ENCODE data around the gene LHX1.
A peak's percentile ranks its signal among the peaks of the same experiment; 100 is the strongest.

The LHX1 gene

GRCh38 chr17:36945959-36946725 lies 8.9 kb downstream of the LHX1 start:
- H3K4me3 ChIP-seq (ENCODE audit: low read length, poor library complexity, severe bottlenecking) = no peak overlapping the region
- peaks cover 19% of the 10 kb centered on the region for H4K20me1 ChIP-seq (ENCODE audit: insufficient read depth, low read length, poor library complexity, severe bottlenecking)
- no peak overlapping the region for H3K9ac ChIP-seq (ENCODE audit: low read depth, low read length, poor library complexity, severe bottlenecking)
- H3K4me2 ChIP-seq (ENCODE audit: low read depth, low read length, poor library complexity, severe bottlenecking) = no peak overlapping the region
- peaks cover 34% of the 10 kb centered on the region for H3K4me1 ChIP-seq (ENCODE audit: insufficient read depth, low read length, poor library complexity, severe bottlenecking)
- H3K27me3 ChIP-seq (ENCODE audit: insufficient read depth, low read length, poor library complexity, severe bottlenecking) = no peaks in the 10 kb centered on the region
- H3K9me3 ChIP-seq (ENCODE audit: insufficient read depth, low read depth, low read length) = no peaks in the 10 kb centered on the region
- H3K9me2 ChIP-seq (replicated peaks; ENCODE audit: low read depth, low read length) = no peaks in the 10 kb centered on the region
- TF ChIP-seq EZH2phosphoT487 (IDR thresholded peaks at IDR 0.05; ENCODE audit: borderline replicate concordance) = no peak
- no peak for TF ChIP-seq CTCF (conservative IDR thresholded peaks at IDR 0.05; ENCODE audit: low read length)
- H3K36me3 ChIP-seq (ENCODE audit: insufficient read depth, low read length) = no peaks in the 10 kb centered on the region
- no peak overlapping the region for H2AFZ ChIP-seq (ENCODE audit: low read length)
- peaks cover 22% of the 10 kb centered on the region for H3K79me2 ChIP-seq (ENCODE audit: insufficient read depth, low read length)
- H3F3A ChIP-seq (ENCODE audit: low read depth) = no peaks in the 10 kb centered on the region

GRCh38 chr17:36946726-36947091 lies 9.4 kb downstream of the LHX1 start:
- Histone ChIP-seq H2AFZ (ENCODE audit: low read length) (no peak overlapping the region; the same call in 1 of the 2 replicates), H3K4me2 (ENCODE audit: low read depth, low read length, poor library complexity, severe bottlenecking) (no peak overlapping the region), H3K4me3 (ENCODE audit: low read length, poor library complexity, severe bottlenecking) (no peak overlapping the region), H3K9me3 (ENCODE audit: insufficient read depth, low read depth, low read length) (no peaks in the 10 kb centered on the region), H3F3A (ENCODE audit: low read depth) (no peaks in the 10 kb centered on the region), H3K27me3 (ENCODE audit: insufficient read depth, low read length, poor library complexity, severe bottlenecking) (no peaks in the 10 kb centered on the region), H3K79me2 (ENCODE audit: insufficient read depth, low read length) (peaks cover 28% of the 10 kb centered on the region), H3K9ac (ENCODE audit: low read depth, low read length, poor library complexity, severe bottlenecking) (no peak overlapping the region), H3K4me1 (ENCODE audit: insufficient read depth, low read length, poor library complexity, severe bottlenecking) (peaks cover 40% of the 10 kb centered on the region), H3K36me3 (ENCODE audit: insufficient read depth, low read length) (no peaks in the 10 kb centered on the region), H3K9me2 (replicated peaks; ENCODE audit: low read depth, low read length) (no peaks in the 10 kb centered on the region), H4K20me1 (ENCODE audit: insufficient read depth, low read length, poor library complexity, severe bottlenecking) (peaks cover 25% of the 10 kb centered on the region)
- no peak for TF ChIP-seq CTCF (conservative IDR thresholded peaks at IDR 0.05; ENCODE audit: low read length)
- TF ChIP-seq EZH2phosphoT487 (IDR thresholded peaks at IDR 0.05; ENCODE audit: borderline replicate concordance) = no peak

- Histone ChIP-seq H3K36me3 (ENCODE audit: insufficient read depth, low read length) (peaks cover 6% of the 10 kb centered on the region; the same call in 1 of the 2 replicates), H3K79me2 (ENCODE audit: insufficient read depth, low read length) (peaks cover 42% of the 10 kb centered on the region), H3K4me1 (ENCODE audit: insufficient read depth, low read length, poor library complexity, severe bottlenecking) (peaks cover 54% of the 10 kb centered on the region), H3K4me3 (ENCODE audit: low read length, poor library complexity, severe bottlenecking) (peak overlapping the region; percentile 91), H2AFZ (ENCODE audit: low read length) (peak overlapping the region; percentile 99), H3K9me3 (ENCODE audit: insufficient read depth, low read depth, low read length) (no peaks in the 10 kb centered on the region), H3F3A (ENCODE audit: low read depth) (no peaks in the 10 kb centered on the region), H3K9ac (ENCODE audit: low read depth, low read length, poor library complexity, severe bottlenecking) (peak overlapping the region; percentile 89), H3K4me2 (ENCODE audit: low read depth, low read length, poor library complexity, severe bottlenecking) (peak overlapping the region; percentile 92), H3K9me2 (replicated peaks; ENCODE audit: low read depth, low read length) (no peaks in the 10 kb centered on the region), H4K20me1 (ENCODE audit: insufficient read depth, low read length, poor library complexity, severe bottlenecking) (peaks cover 39% of the 10 kb centered on the region), H3K27me3 (ENCODE audit: insufficient read depth, low read length, poor library complexity, severe bottlenecking) (no peaks in the 10 kb centered on the region)
- TF ChIP-seq CTCF (conservative IDR thresholded peaks at IDR 0.05; ENCODE audit: low read length) (no peak), EZH2phosphoT487 (IDR thresholded peaks at IDR 0.05; ENCODE audit: borderline replicate concordance) (no peak)
These were observed 10.8 kb downstream of the LHX1 start for GRCh38 chr17:36947922-36948716.

Data from Loucy (cell line).